SKM-1 treated with dmso at 0.1 percent for 144 hours (cell line): ENCODE measurements around the gene TMEM185A.
"Not testable (repeated sequence)": the region's sequence is repeated elsewhere in the genome, so short reads cannot be mapped to it uniquely, and the experiment has no call there.

Source experiments
- DNase-seq: peaks from one replicate; lab custom pipeline; 2025; ENCODE audit not compliant: unreplicated experiment; lab: John Stamatoyannopoulos, UW

The TMEM185A gene

GRCh38 chrX:149631234-149632165 is at the start of gene TMEM185A:
Gene TMEM185A (minus strand): TSS chrX:149631792. CDS start chrX:149631580, 212 bp downstream.
- DNase-seq = peak; percentile 42

GRCh38 chrX:149681182-149681581 is 49.6 kb upstream of the TMEM185A start:
- DNase-seq = no peak

GRCh38 chrX:149679164-149679678 is 47.6 kb upstream of the TMEM185A start:
- not testable (repeated sequence) for DNase-seq

GRCh38 chrX:149675554-149675953 is 44.0 kb upstream of the TMEM185A start:
- not testable (repeated sequence) for DNase-seq

GRCh38 chrX:149675088-149675487 is 43.5 kb upstream of the TMEM185A start:
- not testable (repeated sequence) for DNase-seq

- not testable (repeated sequence) for DNase-seq
Observed at GRCh38 chrX:149660613-149661012, 29.0 kb upstream of the TMEM185A start.

GRCh38 chrX:149656260-149656884 is 24.8 kb upstream of the TMEM185A start:
- not testable (repeated sequence) for DNase-seq

GRCh38 chrX:149652232-149652981 is 20.8 kb upstream of the TMEM185A start:
- DNase-seq = no peak

GRCh38 chrX:149650162-149650561 is 18.6 kb upstream of the TMEM185A start:
- DNase-seq = no peak

GRCh38 chrX:149648932-149649331 is 17.3 kb upstream of the TMEM185A start:
- DNase-seq = no peak

GRCh38 chrX:149647505-149647904 is 15.9 kb upstream of the TMEM185A start:
- no peak for DNase-seq

- DNase-seq = no peak
Observed at GRCh38 chrX:149643496-149643895, 11.9 kb upstream of the TMEM185A start.

GRCh38 chrX:149641835-149642234 is 10.2 kb upstream of the TMEM185A start:
- no peak for DNase-seq

GRCh38 chrX:149641432-149641831 is 9.8 kb upstream of the TMEM185A start:
- no peak for DNase-seq

- no peak for DNase-seq
Observed at GRCh38 chrX:149639568-149639967, 8.0 kb upstream of the TMEM185A start.

- DNase-seq = no peak
Observed at GRCh38 chrX:149638860-149639259, 7.3 kb upstream of the TMEM185A start.

GRCh38 chrX:149633511-149633910 is 1.9 kb upstream of the TMEM185A start:
- no peak for DNase-seq

GRCh38 chrX:149630681-149631233 is 835 bp downstream of the TMEM185A start:
- DNase-seq = no peak

- no peak for DNase-seq
Observed at GRCh38 chrX:149629730-149630387, 1.7 kb downstream of the TMEM185A start.

GRCh38 chrX:149628768-149629167 is 2.8 kb downstream of the TMEM185A start:
- no peak for DNase-seq
